BJ (cell line): ENCODE measurements around the gene KRTAP12-1. TPM values are rescaled to one million over a fixed set of nuclear protein-coding genes. Genes with fewer than 3 reads are reported as not detected.

Experiments
- CTCF ChIA-PET: fragments of 350-600 bp; formaldehyde crosslinking; extraction: SDS; loops from one replicate; lab custom pipeline; 2021; ENCODE audit warnings: antibody characterized with exemption, inconsistent platforms; lab: Yijun Ruan, JAX
- POLR2A ChIA-PET: fragments of 300-600 bp; sonication (Branson Sonifier 250); formaldehyde crosslinking; extraction: SDS; loops from one replicate; lab custom pipeline; 2021; ENCODE audit warnings: antibody characterized with exemption; lab: Charles Lee
- DNase-seq: peaks from one replicate; pipeline ENCODE4 v3.0.0-alpha.2; 2011; ENCODE audit warnings: low read depth
- H3K27me3 ChIP-seq: 2 replicates; pipeline ENCODE4 v1.6.0; 2011; ENCODE audit warnings: low read length; ENCODE audit not compliant: control insufficient read depth, insufficient read depth
- H3K36me3 ChIP-seq: 2 replicates; pipeline ENCODE4 v1.5.1; 2011; ENCODE audit warnings: low read length; ENCODE audit not compliant: control insufficient read depth, insufficient read depth
- H3K4me3 ChIP-seq: 2 replicates; pipeline ENCODE4 v1.5.1; 2011; ENCODE audit warnings: low read depth, mild to moderate bottlenecking, control low read depth, low read length
- polyA plus RNA-seq: library from polyadenylated mRNA; depleted of rRNA; stranded (reverse); fragments of >200 nt; gene quantifications from 2 replicates; pipeline ENCODE4 v1.2.3, GENCODE V29; 2011
- TF ChIP-seq, protein P1 (sequence below): IDR thresholded peaks from 2 replicates; pipeline ENCODE4 v1.5.1; 2011; ENCODE audit warnings: low read depth, mild to moderate bottlenecking, control low read depth, inconsistent platforms, low read length, moderate library complexity; ENCODE audit not compliant: insufficient read depth

The KRTAP12-1 gene
- polyA plus RNA-seq, 1 experiment = not detected

DNA sequence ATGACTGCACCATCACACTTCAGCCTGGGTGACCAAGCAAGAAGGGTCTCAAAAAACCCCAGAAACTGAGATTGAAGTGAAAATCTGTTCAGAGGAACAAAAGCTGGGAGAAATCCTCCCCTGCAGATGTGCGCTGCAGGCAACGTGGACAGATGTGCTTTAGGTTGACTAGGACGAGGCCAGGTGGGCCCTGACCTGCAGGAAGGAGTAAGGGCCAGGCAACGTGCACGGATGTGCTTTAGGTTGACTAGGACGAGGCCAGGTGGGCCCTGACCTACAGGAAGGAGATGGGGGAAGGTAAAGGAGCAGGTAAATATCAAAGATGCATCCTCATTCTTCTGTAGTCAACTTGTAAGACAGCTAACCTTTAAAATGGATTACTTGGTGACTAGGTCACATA is 2.5 kb upstream of the KRTAP12-1 start:
- CTCF ChIA-PET = no interaction called here
- no peak for DNase-seq
- Histone ChIP-seq H3K27me3 (peaks cover 8% of the 10 kb centered on the region), H3K4me3 (no peak overlapping the region), H3K36me3 (no peaks in the 10 kb centered on the region)
- POLR2A ChIA-PET = no interaction called here
- TF ChIP-seq, protein P1, sequence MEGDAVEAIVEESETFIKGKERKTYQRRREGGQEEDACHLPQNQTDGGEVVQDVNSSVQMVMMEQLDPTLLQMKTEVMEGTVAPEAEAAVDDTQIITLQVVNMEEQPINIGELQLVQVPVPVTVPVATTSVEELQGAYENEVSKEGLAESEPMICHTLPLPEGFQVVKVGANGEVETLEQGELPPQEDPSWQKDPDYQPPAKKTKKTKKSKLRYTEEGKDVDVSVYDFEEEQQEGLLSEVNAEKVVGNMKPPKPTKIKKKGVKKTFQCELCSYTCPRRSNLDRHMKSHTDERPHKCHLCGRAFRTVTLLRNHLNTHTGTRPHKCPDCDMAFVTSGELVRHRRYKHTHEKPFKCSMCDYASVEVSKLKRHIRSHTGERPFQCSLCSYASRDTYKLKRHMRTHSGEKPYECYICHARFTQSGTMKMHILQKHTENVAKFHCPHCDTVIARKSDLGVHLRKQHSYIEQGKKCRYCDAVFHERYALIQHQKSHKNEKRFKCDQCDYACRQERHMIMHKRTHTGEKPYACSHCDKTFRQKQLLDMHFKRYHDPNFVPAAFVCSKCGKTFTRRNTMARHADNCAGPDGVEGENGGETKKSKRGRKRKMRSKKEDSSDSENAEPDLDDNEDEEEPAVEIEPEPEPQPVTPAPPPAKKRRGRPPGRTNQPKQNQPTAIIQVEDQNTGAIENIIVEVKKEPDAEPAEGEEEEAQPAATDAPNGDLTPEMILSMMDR = no peak

DNA sequence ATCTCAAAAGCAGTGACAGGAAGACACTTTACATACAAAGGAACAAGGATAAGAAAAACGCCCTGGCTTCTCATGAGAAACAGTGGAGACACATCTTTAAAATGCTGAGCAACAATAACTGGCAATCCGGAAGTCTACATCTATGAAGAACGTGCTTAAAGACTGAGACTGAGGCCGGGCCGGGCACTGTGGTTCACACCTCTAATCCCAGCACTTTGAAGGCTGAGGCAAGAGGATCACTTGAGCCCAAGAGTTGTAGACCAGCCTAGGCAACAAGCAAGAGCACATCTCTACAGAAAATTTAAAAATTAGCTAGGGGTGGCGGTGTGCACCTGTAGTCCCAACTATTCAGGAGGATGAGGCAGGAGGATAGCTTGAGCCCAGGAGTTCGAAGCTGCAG is 2.1 kb upstream of the KRTAP12-1 start:
- Histone ChIP-seq H3K4me3 (no peak overlapping the region), H3K36me3 (no peaks in the 10 kb centered on the region), H3K27me3 (peaks cover 8% of the 10 kb centered on the region)
- ChIA-PET CTCF (interaction anchor here (1.1 kb wide), 1 partner anchor 20 kb away, joined by 3 read pairs; no protein-coding TSS in a partner anchor), POLR2A (no interaction called here)
- DNase-seq = no peak
- TF ChIP-seq, protein P1 = no peak

DNA sequence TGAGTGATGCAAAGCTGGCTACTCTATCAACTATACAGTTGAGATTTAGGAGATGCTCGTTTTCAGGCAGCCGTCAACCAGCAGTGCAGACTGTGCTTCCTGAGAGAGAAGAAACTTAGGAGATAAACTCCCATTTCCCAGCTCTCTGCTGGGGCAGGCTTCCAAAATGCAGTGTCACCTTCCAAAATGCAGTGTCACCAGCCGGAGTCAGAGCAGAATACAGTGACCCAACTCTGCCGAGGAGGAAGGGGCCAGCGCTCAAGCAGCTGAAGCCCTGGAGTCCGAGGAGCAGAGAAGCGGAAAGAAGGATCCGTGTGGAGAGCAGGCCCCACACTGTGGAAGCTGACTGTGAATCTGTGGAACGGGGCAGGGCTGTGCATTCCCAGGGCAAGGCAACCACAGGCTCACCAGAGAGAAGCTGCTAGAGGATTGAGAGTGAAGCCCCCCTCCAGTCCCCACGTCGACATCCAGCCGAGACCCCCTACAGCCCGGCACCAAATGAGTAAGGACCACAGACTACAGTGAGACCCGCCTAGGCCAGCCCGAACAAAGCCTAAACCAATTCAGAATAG is 703 bp upstream of the KRTAP12-1 start:
- DNase-seq = no peak
- H3K27me3 ChIP-seq = peaks cover 7% of the 10 kb centered on the region
- ChIA-PET CTCF (interaction anchor here (1.1 kb wide), 1 partner anchor 18 kb away, joined by 3 read pairs; no protein-coding TSS in a partner anchor), POLR2A (no interaction called here)
- no peaks in the 10 kb centered on the region for H3K36me3 ChIP-seq
- no peak overlapping the region for H3K4me3 ChIP-seq
- TF ChIP-seq, protein P1 = no peak

DNA sequence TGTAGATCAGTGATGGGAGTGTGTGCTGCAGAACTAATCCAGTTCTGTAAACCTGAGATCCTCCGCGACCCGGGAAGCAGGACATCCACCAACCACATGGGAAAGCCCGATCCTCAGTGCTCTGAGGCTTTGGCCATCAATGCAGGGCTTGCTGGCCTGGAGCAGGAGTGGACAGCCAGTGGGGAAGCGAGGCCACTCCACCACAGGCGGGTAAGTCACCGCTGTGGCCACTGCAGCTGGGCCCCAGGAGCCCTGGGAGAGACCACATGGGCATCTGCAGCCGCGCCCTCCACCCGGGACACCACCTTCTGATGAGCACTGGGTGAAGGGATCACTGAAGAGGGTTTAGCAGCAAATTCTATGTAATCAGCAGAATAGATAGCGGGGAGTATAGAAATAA is 811 bp downstream of the KRTAP12-1 start:
- Histone ChIP-seq H3K27me3 (peaks cover 2% of the 10 kb centered on the region; the same call in 1 of the 2 replicates), H3K36me3 (no peaks in the 10 kb centered on the region), H3K4me3 (no peak overlapping the region)
- ChIA-PET CTCF (no interaction called here), POLR2A (no interaction called here)
- TF ChIP-seq, protein P1 = no peak
- DNase-seq = no peak

DNA sequence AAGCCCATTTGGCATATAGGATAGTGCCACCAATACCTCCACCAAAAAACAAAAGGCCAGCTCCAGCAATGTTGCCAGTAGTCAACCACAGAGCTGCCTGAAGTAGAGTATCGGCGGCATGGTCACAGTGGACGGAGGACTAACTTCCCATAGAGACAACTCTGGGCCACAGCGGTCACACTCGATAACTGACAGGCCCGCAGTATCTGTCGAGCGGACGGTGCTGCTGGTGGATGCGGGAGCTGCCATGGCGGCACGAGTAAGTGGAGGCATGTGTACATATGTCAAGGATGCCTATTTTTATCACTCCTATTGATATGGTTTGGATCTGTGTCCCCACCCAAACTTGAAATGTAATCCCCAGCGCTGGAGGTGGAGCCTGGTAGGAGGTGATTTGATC is 4.1 kb downstream of the KRTAP12-1 start:
- POLR2A ChIA-PET = no interaction called here
- CTCF ChIA-PET = no interaction called here
- DNase-seq = no peak
- Histone ChIP-seq H3K36me3 (no peaks in the 10 kb centered on the region), H3K27me3 (peaks cover 3% of the 10 kb centered on the region; the same call in 1 of the 2 replicates), H3K4me3 (no peak overlapping the region)
- TF ChIP-seq, protein P1 = no peak
